CD14-positive monocyte (primary cell): ENCODE results near the gene CD2BP2. TPM values are rescaled to one million over a fixed set of nuclear protein-coding genes. Genes with fewer than 3 reads are reported as not detected.

ENCODE experiments used
- DNase-seq, 3 donors: peaks; one replicate each; pipeline ENCODE4 v3.0.0-alpha.2; 2011 to 2022
- H2AFZ ChIP-seq: 2 replicates; pipeline ENCODE4 v1.6.0; 2012; ENCODE audit warnings: mild to moderate bottlenecking, low read depth, low read length, inconsistent platforms; ENCODE audit not compliant: insufficient read depth, poor library complexity, severe bottlenecking
- H3K27ac ChIP-seq, 2 donors: 1 replicate in 1 of 2; 2 replicates in 1 of 2; pipeline ENCODE4 v1.5.1; 2012 to 2013; ENCODE audit warnings: low read length in 2 of 2, control low read depth in 1 of 2, inconsistent platforms in 1 of 2, low read depth in 1 of 2, mild to moderate bottlenecking in 1 of 2
- H3K27me3 ChIP-seq, 2 donors: one replicate each; pipeline versions ENCODE4 v1.6.0 to v1.6.1; 2011 to 2013; ENCODE audit warnings: low read length in 2 of 2; ENCODE audit not compliant: control insufficient read depth in 2 of 2, insufficient read depth in 2 of 2
- H3K36me3 ChIP-seq, 2 donors: replicated peaks in 1 of 2; 1 replicate in 1 of 2; 2 replicates in 1 of 2; pipeline versions ENCODE4 v1.5.1 to v1.6.1; 2012 to 2013; ENCODE audit warnings: low read length in 2 of 2, control low read depth in 1 of 2, inconsistent platforms in 1 of 2, mild to moderate bottlenecking in 1 of 2; ENCODE audit not compliant: insufficient read depth in 2 of 2, control insufficient read depth in 1 of 2
- H3K4me1 ChIP-seq, 2 donors: 1 replicate in 1 of 2; 2 replicates in 1 of 2; pipeline versions ENCODE4 v1.5.1 to v1.6.1; 2012 to 2013; ENCODE audit warnings: low read length in 2 of 2, control low read depth in 1 of 2, inconsistent platforms in 1 of 2, mild to moderate bottlenecking in 1 of 2, moderate library complexity in 1 of 2; ENCODE audit not compliant: insufficient read depth in 2 of 2, control insufficient read depth in 1 of 2
- H3K4me2 ChIP-seq: replicated peaks from 2 replicates; pipeline ENCODE3; 2012; ENCODE audit warnings: low read length, moderate library complexity, mild to moderate bottlenecking; ENCODE audit not compliant: poor library complexity, severe bottlenecking; ENCODE audit errors: extremely low read depth
- H3K4me3 ChIP-seq, 3 experiments: fragments of 200-600 bp in 1 of 3; sonication (generic) in 1 of 3; replicated peaks in 1 of 3; 1 replicate in 2 of 3; 2 replicates in 1 of 3; pipeline ENCODE4 v1.5.1; 2011 to 2013; ENCODE audit warnings: low read length in 3 of 3, mild to moderate bottlenecking in 3 of 3, control low read depth in 2 of 3, low read depth in 2 of 3, inconsistent platforms in 1 of 3, moderate library complexity in 1 of 3
- H3K79me2 ChIP-seq: 2 replicates; pipeline ENCODE4 v1.6.0; 2012; ENCODE audit warnings: mild to moderate bottlenecking, control low read depth, inconsistent platforms, low read length, moderate library complexity; ENCODE audit not compliant: insufficient read depth
- H3K9ac ChIP-seq: 2 replicates; pipeline ENCODE4 v1.6.0; 2017; ENCODE audit warnings: low read length, mild to moderate bottlenecking; ENCODE audit not compliant: insufficient read depth, poor library complexity, severe bottlenecking
- H3K9me3 ChIP-seq, 2 donors: replicated peaks in 1 of 2; 1 replicate in 1 of 2; 2 replicates in 1 of 2; pipeline versions ENCODE4 v1.5.1 to v1.6.1; 2012 to 2013; ENCODE audit warnings: low read length in 2 of 2, control low read depth in 1 of 2; ENCODE audit not compliant: control insufficient read depth in 1 of 2, insufficient read depth in 1 of 2
- H4K20me1 ChIP-seq: 2 replicates; pipeline ENCODE4 v1.6.0; 2012; ENCODE audit warnings: mild to moderate bottlenecking, low read length, control low read depth, moderate library complexity; ENCODE audit not compliant: insufficient read depth
- H3K27ac Mint-ChIP-seq, 7 donors: one replicate each; pipeline ENCODE4 v1.8.0; 2020; ENCODE audit warnings: mild to moderate bottlenecking in 7 of 7, mixed read lengths in 7 of 7, moderate library complexity in 6 of 7, inconsistent platforms in 2 of 7
- H3K27me3 Mint-ChIP-seq, 3 donors: one replicate each; pipeline ENCODE4 v1.8.0; 2021 to 2022; ENCODE audit warnings: low read depth in 3 of 3, mild to moderate bottlenecking in 3 of 3, mixed read lengths in 3 of 3, moderate library complexity in 3 of 3, inconsistent platforms in 1 of 3
- H3K36me3 Mint-ChIP-seq, 2 donors: one replicate each; pipeline ENCODE4 v1.8.0; 2020; ENCODE audit warnings: mixed read lengths in 2 of 2, inconsistent platforms in 1 of 2, mild to moderate bottlenecking in 1 of 2
- H3K4me1 Mint-ChIP-seq: one replicate; pipeline ENCODE4 v1.8.0; 2020; ENCODE audit warnings: mild to moderate bottlenecking, mixed read lengths
- H3K4me3 Mint-ChIP-seq, 2 donors: one replicate each; pipeline ENCODE4 v1.8.0; 2020; ENCODE audit warnings: mild to moderate bottlenecking in 2 of 2, mixed read lengths in 2 of 2, moderate library complexity in 1 of 2
- H3K9me3 Mint-ChIP-seq, 7 donors: one replicate each; pipeline ENCODE4 v1.8.0; 2020 to 2022; ENCODE audit warnings: mixed read lengths in 7 of 7, mild to moderate bottlenecking in 6 of 7, moderate library complexity in 6 of 7, inconsistent platforms in 2 of 7
- CTCF ChIP-seq: fragments of 200-600 bp; IDR thresholded peaks from one replicate; pipeline ENCODE4 v1.8.0; 2022; ENCODE audit warnings: antibody characterized with exemption, mild to moderate bottlenecking
- WGBS: methylation state at CpG from one replicate; pipeline ENCODE4 v1.1.5; 2013; ENCODE audit warnings: missing lambda C conversion rate; ENCODE audit not compliant: insufficient coverage; 5-methylcytosine and 5-hydroxymethylcytosine counted together
- intact Hi-C, 2 donors: fragments of 100-400 bp; cut with micrococcal nuclease; formaldehyde crosslinking; loops; one replicate each; pipeline versions ENCODE4 v1.15.0 to v1.15.1; 2023
- polyA plus RNA-seq, 3 donors: library from polyadenylated mRNA; depleted of rRNA in 1 of 3; unstranded in 2 of 3; stranded (reverse) in 1 of 3; fragments of 300-500 nt in 2 of 3; fragments of >200 nt in 1 of 3; fragmentation: Illumina TruSeq in 2 of 3; gene quantifications; 1 replicate in 2 of 3; 2 replicates in 1 of 3; pipeline ENCODE4 v1.2.3, GENCODE V29; 2012 to 2021

The CD2BP2 gene
- polyA plus RNA-seq, 3 donors = 23.9 to 31.8 (median 31.0) TPM

GRCh38 chr16:30395992-30396585 is 41.0 kb upstream of the CD2BP2 start:
- Histone ChIP-seq H3K4me3 (peak overlapping the region; percentile 42 to 80 (median 46)), H4K20me1 (no peaks in the 10 kb centered on the region), H3K36me3 (no peaks in the 10 kb centered on the region), H3K4me1 (peaks cover 21 to 30% of the 10 kb centered on the region in 2 donors), H3K27me3 (no peaks in the 10 kb centered on the region), H3K9ac (peak overlapping the region; percentile 62), H3K27ac (no peak overlapping the region), H3K4me2 (peak overlapping the region; percentile 79), H3K79me2 (no peaks in the 10 kb centered on the region), H3K9me3 (no peaks in the 10 kb centered on the region), H2AFZ (peak overlapping the region; percentile 90)
- peak overlapping the region in 2 of 7 donors; percentile 31 to 33 for H3K27ac Mint-ChIP-seq
- intact Hi-C loops = loop anchor here in 1 of 2 donors (2.0 kb wide), 1 partner anchor 15 kb away; no protein-coding TSS in a partner anchor
- DNase-seq = no peak
- WGBS = 8% methylated on average over 8 of the region's 13 CpGs
- H3K36me3 Mint-ChIP-seq = peaks cover 5 to 13% of the 10 kb centered on the region in 2 donors
- TF ChIP-seq CTCF = no peak
- peaks cover 7 to 30% (median 12%) of the 10 kb centered on the region in 3 donors for H3K27me3 Mint-ChIP-seq
- H3K4me1 Mint-ChIP-seq = peaks cover 32% of the 10 kb centered on the region
- peak overlapping the region; percentile 84 to 90 for H3K4me3 Mint-ChIP-seq
- no peaks in the 10 kb centered on the region for H3K9me3 Mint-ChIP-seq

GRCh38 chr16:30395155-30395991 is 40.3 kb upstream of the CD2BP2 start, which contains the start of gene ZNF48:
ZNF48 (plus strand) TSS chr16:30395420; CDS start chr16:30395795, 375 bp downstream.
- H3K4me2 ChIP-seq = peak within 1 kb of the TSS; percentile 79
- H3K9me3 ChIP-seq = no peaks in the 10 kb centered on the region
- H3K4me3 ChIP-seq = peak within 1 kb of the TSS; percentile 42 to 80 (median 46)
- no peaks in the 10 kb centered on the region for H3K9me3 Mint-ChIP-seq
- H3K27ac ChIP-seq = no peak within 1 kb of the TSS
- TF ChIP-seq CTCF = peak; percentile 73
- H3K36me3 ChIP-seq = no peaks in the 10 kb centered on the region
- peak within 1 kb of the TSS in 3 of 7 donors; percentile 20 to 68 (median 33) for H3K27ac Mint-ChIP-seq
- H3K27me3 ChIP-seq = no peaks in the 10 kb centered on the region
- H4K20me1 ChIP-seq = no peaks in the 10 kb centered on the region
- H3K4me1 Mint-ChIP-seq = peaks cover 28% of the 10 kb centered on the region
- intact Hi-C loops = loop anchor here in 1 of 2 donors (2.0 kb wide), 1 partner anchor 15 kb away; no protein-coding TSS in a partner anchor
- H3K4me1 ChIP-seq = peaks cover 15 to 23% of the 10 kb centered on the region in 2 donors
- H3K79me2 ChIP-seq = no peaks in the 10 kb centered on the region
- H3K9ac ChIP-seq = peak within 1 kb of the TSS; percentile 62
- H2AFZ ChIP-seq = peak within 1 kb of the TSS; percentile 90
- peak; percentile 46 to 51 (median 48) for DNase-seq
- WGBS = under 1% methylated on average over 91 of the region's 103 CpGs
- H3K4me3 Mint-ChIP-seq = peak within 1 kb of the TSS; percentile 84 to 91
- peaks cover 5 to 13% of the 10 kb centered on the region in 2 donors for H3K36me3 Mint-ChIP-seq
- H3K27me3 Mint-ChIP-seq = peaks cover 7 to 34% (median 12%) of the 10 kb centered on the region in 3 donors
